ENCODE measurements around the gene GNG4. TPM values are rescaled to one million over a fixed set of nuclear protein-coding genes. Genes with fewer than 3 reads are reported as not detected.
A peak's percentile ranks its signal among the peaks of the same experiment; 100 is the strongest.

GNG4 gene
- total RNA-seq, 1 donor from 2014 or later: 0.12 TPM

DNA sequence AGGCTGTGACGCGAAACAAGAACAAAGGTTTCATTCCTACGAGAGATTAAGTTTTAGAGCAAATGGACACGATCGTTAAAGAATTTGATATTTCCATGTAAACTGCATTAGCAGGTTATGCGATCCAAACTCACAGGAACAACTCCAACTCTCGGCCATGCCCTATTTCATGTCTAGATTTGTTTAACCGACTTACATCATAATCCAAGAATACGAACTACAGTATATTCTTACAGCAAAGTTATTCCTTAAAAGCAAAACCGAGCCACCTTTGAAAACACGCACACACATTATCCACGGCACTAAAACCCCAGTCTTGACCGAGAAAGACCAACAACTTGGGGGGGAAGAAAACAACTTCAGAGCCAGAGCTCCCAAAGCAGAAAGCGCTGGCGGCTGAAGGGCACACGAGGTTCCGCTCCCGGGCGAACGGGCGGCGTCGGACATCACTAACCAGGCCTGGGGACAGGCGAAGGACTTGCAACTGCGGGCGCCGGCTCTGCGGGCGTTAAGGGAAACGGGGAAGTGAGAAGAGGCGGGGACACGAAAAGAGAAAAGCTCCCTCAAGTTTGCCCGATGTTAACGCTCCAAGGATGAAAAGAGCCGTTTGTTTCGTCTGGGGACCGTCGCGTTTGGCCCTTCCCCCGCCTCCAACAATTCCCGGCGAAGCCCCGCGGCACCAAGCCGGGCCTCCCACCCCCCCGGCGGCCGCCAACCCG, 146.0 kb downstream of the GNG4 start:
- H3K4me3 ChIP-seq (ENCODE audit: low read depth, low read length): peak overlapping the region; percentile 61
- no peak for DNase-seq (ENCODE audit: low read depth)
- no peak for TF ChIP-seq CTCF (conservative IDR thresholded peaks at IDR 0.05; ENCODE audit: low read depth, low read length)

DNA sequence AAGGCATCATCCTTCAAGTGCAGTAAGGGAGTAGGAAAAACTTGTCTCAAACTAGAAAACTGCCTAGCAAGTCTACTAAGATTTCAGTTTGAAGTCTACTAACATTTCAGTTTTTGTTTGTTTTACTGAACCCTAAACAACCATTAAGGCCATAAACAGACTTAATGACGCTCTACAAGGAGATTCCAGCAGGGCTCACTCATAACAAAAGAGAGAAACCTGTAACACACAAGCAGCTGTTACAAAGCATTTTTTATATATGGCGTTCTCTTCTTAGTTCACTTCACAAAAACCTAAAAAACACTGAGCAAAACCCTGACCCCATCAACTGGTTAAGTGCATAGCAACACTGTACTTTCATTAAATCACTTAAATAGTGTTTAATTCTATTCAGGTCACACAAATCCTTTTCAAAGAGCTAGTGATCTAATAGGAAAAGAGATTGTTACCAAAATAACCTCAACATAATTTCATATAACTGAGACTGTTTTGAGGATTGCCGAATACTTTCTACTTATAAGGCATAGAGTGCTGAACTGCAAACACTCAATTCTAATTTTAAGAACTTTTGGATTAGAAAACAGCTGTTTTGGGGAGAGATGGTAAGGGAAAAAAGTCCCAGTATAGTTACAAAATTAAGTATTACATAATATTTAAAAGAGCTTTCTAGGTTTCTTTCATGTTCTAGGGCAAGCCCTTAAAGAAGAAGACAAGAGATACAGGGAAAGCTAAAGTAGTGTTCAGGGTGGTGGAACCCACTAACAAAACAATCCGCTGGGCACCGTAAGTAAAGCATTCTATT, 146.8 kb downstream of the GNG4 start:
- peak overlapping the region; percentile 61 for H3K4me3 ChIP-seq (ENCODE audit: low read depth, low read length)
- no peak for DNase-seq (ENCODE audit: low read depth)
- no peak for TF ChIP-seq CTCF (conservative IDR thresholded peaks at IDR 0.05; ENCODE audit: low read depth, low read length)

GRCh38 chr1:235500971-235501540, 148.5 kb downstream of the GNG4 start:
- H3K4me3 ChIP-seq (ENCODE audit: low read depth, low read length): no peak overlapping the region
- TF ChIP-seq CTCF (conservative IDR thresholded peaks at IDR 0.05; ENCODE audit: low read depth, low read length): no peak
- no peak for DNase-seq (ENCODE audit: low read depth)

Other genes starting within 250 kb of the GNG4 start
- 16.5 and 33.4 TPM in 2 replicates for gene B3GALNT2, start 145.3 kb downstream of the GNG4 start, total RNA-seq
- gene LYST, start 217.1 kb upstream of the GNG4 start, total RNA-seq: 2.5 and 10.3 TPM in 2 replicates

All from epithelial cell of proximal tubule (primary cell).